ENCODE results near the gene WNT3. TPM values are rescaled to one million over a fixed set of nuclear protein-coding genes. Genes with fewer than 3 reads are reported as not detected.

WNT3 gene
- total RNA-seq, 4 donors from 2014 or later: 0.49 to 3.5 (median 2.2) TPM

DNA sequence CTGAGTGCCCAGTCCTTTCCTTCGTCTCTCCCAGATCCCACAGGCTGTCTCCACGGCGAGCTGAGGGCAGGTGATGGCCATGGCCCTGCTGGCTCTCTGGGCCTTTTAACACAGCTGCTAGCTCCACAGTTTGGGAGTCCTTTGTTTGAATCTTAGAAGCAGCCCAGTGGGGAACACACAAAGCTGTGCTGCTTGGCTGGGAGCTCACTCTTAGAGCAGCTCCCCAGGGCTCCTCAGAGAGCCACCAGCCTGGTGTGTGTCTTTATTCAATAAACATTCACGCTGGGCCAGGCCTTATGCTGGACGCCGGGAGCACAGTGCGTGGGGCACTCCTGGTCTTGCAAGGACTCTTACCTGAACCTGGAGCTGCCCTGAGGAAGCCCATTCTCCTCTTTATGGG, 29.7 kb downstream of the WNT3 start:
- TF ChIP-seq, protein P1, sequence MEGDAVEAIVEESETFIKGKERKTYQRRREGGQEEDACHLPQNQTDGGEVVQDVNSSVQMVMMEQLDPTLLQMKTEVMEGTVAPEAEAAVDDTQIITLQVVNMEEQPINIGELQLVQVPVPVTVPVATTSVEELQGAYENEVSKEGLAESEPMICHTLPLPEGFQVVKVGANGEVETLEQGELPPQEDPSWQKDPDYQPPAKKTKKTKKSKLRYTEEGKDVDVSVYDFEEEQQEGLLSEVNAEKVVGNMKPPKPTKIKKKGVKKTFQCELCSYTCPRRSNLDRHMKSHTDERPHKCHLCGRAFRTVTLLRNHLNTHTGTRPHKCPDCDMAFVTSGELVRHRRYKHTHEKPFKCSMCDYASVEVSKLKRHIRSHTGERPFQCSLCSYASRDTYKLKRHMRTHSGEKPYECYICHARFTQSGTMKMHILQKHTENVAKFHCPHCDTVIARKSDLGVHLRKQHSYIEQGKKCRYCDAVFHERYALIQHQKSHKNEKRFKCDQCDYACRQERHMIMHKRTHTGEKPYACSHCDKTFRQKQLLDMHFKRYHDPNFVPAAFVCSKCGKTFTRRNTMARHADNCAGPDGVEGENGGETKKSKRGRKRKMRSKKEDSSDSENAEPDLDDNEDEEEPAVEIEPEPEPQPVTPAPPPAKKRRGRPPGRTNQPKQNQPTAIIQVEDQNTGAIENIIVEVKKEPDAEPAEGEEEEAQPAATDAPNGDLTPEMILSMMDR (IDR thresholded peaks at IDR 0.05): no peak
- no peak for TF ChIP-seq POLR2A (IDR thresholded peaks at IDR 0.05)
- Histone ChIP-seq H3K9me3 (no peaks in the 10 kb centered on the region), H3K27ac (no peak overlapping the region), H3K4me3 (no peak overlapping the region), H3K27me3 (peaks cover 0 to 42% (median 0%) of the 10 kb centered on the region in 4 donors), H3K36me3 (no peaks in the 10 kb centered on the region), H3K4me1 (no peaks in the 10 kb centered on the region)
- intact Hi-C loops (cut with DNase I): no loop called here
- 92 to 100% methylated on average over 1 to 7 of the region's 7 CpGs for WGBS, 2 donors
- DNase-seq: no peak

DNA sequence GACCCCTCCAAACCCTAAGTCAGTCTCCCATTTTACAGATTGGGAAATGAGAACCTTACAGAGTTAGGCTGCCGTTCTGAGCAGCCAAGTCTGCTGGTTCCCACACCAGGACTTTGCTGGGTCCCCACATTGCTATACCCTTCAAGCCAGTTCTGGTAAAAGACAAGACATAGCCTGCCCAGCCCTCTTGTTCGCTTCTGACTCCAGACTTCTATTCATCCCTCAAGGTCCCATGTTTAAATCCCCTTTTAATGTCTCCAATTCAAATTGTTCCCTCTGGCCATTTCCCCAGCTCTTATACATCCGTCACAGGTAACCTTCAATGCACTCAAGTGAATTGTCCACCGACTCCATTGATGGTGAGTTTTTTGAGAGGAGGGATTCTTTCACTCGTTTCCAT, 30.2 kb downstream of the WNT3 start:
- Histone ChIP-seq H3K4me3 (no peak overlapping the region), H3K36me3 (no peaks in the 10 kb centered on the region), H3K9me3 (no peaks in the 10 kb centered on the region), H3K27ac (no peak overlapping the region), H3K27me3 (peaks cover 0 to 37% (median 0%) of the 10 kb centered on the region in 4 donors), H3K4me1 (peaks cover 0 to 3% (median 0%) of the 10 kb centered on the region in 3 donors)
- intact Hi-C loops (cut with DNase I): no loop called here
- TF ChIP-seq, protein P1 (IDR thresholded peaks at IDR 0.05): no peak
- TF ChIP-seq POLR2A (IDR thresholded peaks at IDR 0.05): no peak
- WGBS, 2 donors: 76 to 91% methylated on average over 5 of the region's 5 CpGs
- no peak for DNase-seq

DNA sequence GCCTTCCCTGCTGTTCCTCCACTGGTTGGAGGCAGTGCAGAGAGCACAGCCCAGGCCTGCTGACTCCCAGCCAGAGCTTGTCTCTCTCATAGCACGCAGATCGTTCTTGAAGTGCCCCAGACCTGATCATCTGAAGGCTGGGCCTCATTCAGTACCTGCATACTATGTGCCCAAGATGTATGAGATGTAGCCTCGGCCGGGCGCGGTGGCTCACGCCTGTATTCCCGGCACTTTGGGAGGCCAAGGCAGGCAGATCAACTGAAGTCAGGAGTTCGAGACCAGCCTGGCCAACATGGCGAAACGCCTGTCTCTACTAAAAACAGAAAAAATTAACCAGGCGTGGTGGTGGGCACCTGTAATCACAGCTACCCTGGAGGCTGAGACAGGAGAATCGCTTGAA, 31.0 kb downstream of the WNT3 start:
- 91 to 92% methylated on average over 11 to 13 of the region's 13 CpGs for WGBS, 2 donors
- peaks cover 0 to 12% (median 0%) of the 10 kb centered on the region in 3 donors for H3K4me1 ChIP-seq
- H3K36me3 ChIP-seq: no peaks in the 10 kb centered on the region
- no peak for DNase-seq
- no peak overlapping the region for H3K4me3 ChIP-seq
- H3K27me3 ChIP-seq: peaks cover 0 to 32% (median 0%) of the 10 kb centered on the region in 4 donors
- H3K27ac ChIP-seq: no peak overlapping the region
- TF ChIP-seq POLR2A (IDR thresholded peaks at IDR 0.05): no peak
- TF ChIP-seq, protein P1 (IDR thresholded peaks at IDR 0.05): no peak
- intact Hi-C loops (cut with DNase I): no loop called here
- H3K9me3 ChIP-seq: no peaks in the 10 kb centered on the region

DNA sequence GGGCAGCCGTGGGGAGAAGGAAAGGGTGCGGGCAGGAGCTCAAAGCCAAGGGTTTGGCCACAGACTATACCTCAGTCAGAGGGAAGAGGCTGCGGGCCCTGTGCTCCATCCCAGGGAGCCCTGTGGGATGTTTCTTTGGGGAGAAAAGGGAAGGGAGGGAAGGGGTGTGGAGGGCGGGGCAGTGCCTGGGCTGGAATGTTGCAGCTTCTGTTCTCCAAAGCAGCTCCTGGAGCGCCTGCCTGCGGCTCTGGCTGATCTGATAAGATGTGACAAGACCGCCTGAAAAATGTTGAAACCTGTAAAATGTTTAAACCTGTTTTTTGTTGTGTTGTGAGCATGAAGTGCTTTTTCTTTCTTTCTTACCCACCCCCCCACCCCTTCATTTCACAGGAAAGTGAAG, 32.8 kb downstream of the WNT3 start:
- H3K4me3 ChIP-seq: no peak overlapping the region
- 35 to 46% methylated on average over 7 of the region's 7 CpGs for WGBS, 2 donors
- intact Hi-C loops (cut with DNase I): no loop called here
- TF ChIP-seq, protein P1 (IDR thresholded peaks at IDR 0.05): no peak
- TF ChIP-seq POLR2A (IDR thresholded peaks at IDR 0.05): no peak
- no peaks in the 10 kb centered on the region for H3K36me3 ChIP-seq
- H3K4me1 ChIP-seq: peaks cover 0 to 15% (median 0%) of the 10 kb centered on the region in 3 donors
- DNase-seq: no peak
- no peak overlapping the region for H3K27ac ChIP-seq
- peaks cover 0 to 15% (median 0%) of the 10 kb centered on the region in 4 donors for H3K27me3 ChIP-seq
- no peaks in the 10 kb centered on the region for H3K9me3 ChIP-seq

DNA sequence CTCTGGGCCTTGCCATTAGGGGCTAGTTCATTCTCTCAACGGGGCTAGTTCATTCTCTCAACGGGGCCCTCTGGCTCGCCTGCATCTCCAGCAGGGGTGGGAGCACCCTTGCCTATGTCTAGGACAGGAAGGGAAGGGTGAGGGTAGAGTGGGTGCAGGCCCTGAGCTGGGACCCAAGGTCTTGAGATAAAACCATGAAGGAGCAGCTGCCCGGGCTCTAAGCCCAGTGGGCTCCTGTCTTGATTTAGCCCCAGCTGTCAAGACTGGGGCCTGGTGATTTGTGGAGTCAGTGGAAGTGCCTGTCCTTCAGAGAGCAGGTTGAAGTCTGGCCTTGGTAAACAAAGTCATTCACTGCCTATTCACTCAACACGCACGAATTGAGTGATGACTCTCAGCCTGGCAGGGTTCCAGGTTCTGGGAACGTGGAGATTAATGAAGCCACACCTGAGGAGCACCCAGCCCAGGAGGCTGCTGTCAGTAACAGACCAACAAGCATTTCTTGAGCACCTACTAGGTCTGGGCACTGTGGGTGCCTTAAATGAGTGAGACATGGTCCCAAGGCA, 35.4 kb downstream of the WNT3 start:
- H3K27ac ChIP-seq: no peak overlapping the region
- peaks cover 0 to 6% (median 0%) of the 10 kb centered on the region in 4 donors for H3K27me3 ChIP-seq
- no peak for DNase-seq
- H3K9me3 ChIP-seq: no peaks in the 10 kb centered on the region
- H3K4me1 ChIP-seq: peaks cover 0 to 15% (median 0%) of the 10 kb centered on the region in 3 donors
- H3K36me3 ChIP-seq: no peaks in the 10 kb centered on the region
- no peak overlapping the region for H3K4me3 ChIP-seq
- intact Hi-C loops (cut with DNase I): no loop called here
- WGBS, 2 donors: 34 to 36% methylated on average over 2 of the region's 7 CpGs
- TF ChIP-seq, protein P1 (IDR thresholded peaks at IDR 0.05): no peak
- no peak for TF ChIP-seq POLR2A (IDR thresholded peaks at IDR 0.05)

Measured in esophagus squamous epithelium (tissue), 5 donors.